Naive B cell (primary cell): ENCODE results near the gene ELMO1. TPM values are rescaled to one million over a fixed set of nuclear protein-coding genes. Genes with fewer than 3 reads are reported as not detected.

Experiments used
- ATAC-seq, 2 donors: fragments of 150-1000 bp; cut with Tn5 transposase; 2 replicates each; pipeline ENCODE4 v1.10.0; 2021; ENCODE audit warnings: low read depth in 2 of 2, mild to moderate bottlenecking in 2 of 2, moderate library complexity in 2 of 2
- DNase-seq: peaks from one replicate; pipeline ENCODE4 v3.0.0; 2022
- H3K27ac Mint-ChIP-seq, 6 donors: one replicate each; pipeline ENCODE4 v1.8.0; 2020 to 2022; ENCODE audit warnings: mild to moderate bottlenecking in 6 of 6, mixed read lengths in 6 of 6, moderate library complexity in 5 of 6, inconsistent platforms in 2 of 6
- H3K27me3 Mint-ChIP-seq, 3 donors: one replicate each; pipeline ENCODE4 v1.8.0; 2021 to 2022; ENCODE audit warnings: mixed read lengths in 3 of 3, mild to moderate bottlenecking in 1 of 3
- H3K36me3 Mint-ChIP-seq, 2 donors: one replicate each; pipeline ENCODE4 v1.8.0; 2020 to 2022; ENCODE audit warnings: mixed read lengths in 2 of 2, inconsistent platforms in 1 of 2, mild to moderate bottlenecking in 1 of 2
- H3K4me1 Mint-ChIP-seq, 3 donors: one replicate each; pipeline ENCODE4 v1.8.0; 2020 to 2022; ENCODE audit warnings: mixed read lengths in 3 of 3, inconsistent platforms in 1 of 3, mild to moderate bottlenecking in 1 of 3, moderate library complexity in 1 of 3
- H3K4me3 Mint-ChIP-seq, 8 donors: one replicate each; pipeline ENCODE4 v1.8.0; 2020 to 2022; ENCODE audit warnings: mild to moderate bottlenecking in 8 of 8, mixed read lengths in 8 of 8, moderate library complexity in 8 of 8, inconsistent platforms in 2 of 8
- H3K9me3 Mint-ChIP-seq, 7 donors: one replicate each; pipeline ENCODE4 v1.8.0; 2020 to 2022; ENCODE audit warnings: mixed read lengths in 7 of 7, mild to moderate bottlenecking in 5 of 7, inconsistent platforms in 2 of 7, moderate library complexity in 1 of 7
- polyA plus RNA-seq, 6 donors: library from polyadenylated mRNA; unstranded; fragments of 300-500 nt; fragmentation: Illumina TruSeq; gene quantifications; one replicate each; pipeline ENCODE4 v1.2.3, GENCODE V29; 2021; ENCODE audit warnings: low read depth in 6 of 6

The ELMO1 gene
- polyA plus RNA-seq, 6 donors from 2014 or later: 42.8 to 69.9 (median 59.5) TPM

DNA sequence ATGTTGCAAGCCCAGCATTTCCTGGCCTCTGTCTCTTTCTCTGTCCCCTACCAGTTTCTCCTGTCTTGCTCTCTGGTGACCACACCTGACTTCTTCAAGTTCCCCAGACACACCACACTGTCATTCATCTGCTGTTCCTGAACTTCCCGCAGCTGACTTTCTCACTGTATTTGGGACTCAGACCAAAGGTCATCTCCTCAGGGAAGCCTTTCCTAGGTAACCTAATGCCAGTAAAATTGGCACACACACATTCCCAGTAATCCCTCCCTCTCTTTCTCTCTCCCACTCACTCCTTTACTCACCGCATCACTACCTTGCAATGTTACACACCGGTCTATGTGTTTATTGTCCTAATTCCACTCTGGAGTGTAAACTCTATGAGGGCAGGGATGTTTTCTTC is 81.7 kb downstream of the ELMO1 start:
- ATAC-seq: no peak

DNA sequence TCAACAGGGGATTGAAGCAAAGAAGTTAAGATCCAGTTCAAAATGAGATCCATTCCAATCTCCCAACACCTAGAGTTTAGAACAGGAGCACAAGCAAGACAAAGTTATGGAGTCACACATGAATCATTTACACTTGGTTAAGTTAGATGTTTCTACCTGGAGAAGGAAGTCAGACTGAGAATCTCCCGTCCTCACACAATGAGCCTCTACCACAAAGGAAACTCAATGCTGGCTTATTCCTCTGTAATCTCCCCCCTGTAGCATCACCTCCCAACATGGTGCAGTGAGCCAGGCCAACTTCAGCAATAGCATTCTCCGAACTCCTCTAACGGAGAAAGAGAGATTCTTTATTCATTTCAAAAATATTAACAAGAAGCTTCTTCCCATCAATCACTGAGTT is 82.2 kb downstream of the ELMO1 start:
- no peak for ATAC-seq
- no peak overlapping the region for H3K27ac Mint-ChIP-seq
- H3K4me1 Mint-ChIP-seq: peaks cover 16 to 38% (median 33%) of the 10 kb centered on the region in 3 donors
- H3K27me3 Mint-ChIP-seq: no peaks in the 10 kb centered on the region
- no peak for DNase-seq
- H3K9me3 Mint-ChIP-seq: no peaks in the 10 kb centered on the region
- no peak overlapping the region for H3K4me3 Mint-ChIP-seq
- no peaks in the 10 kb centered on the region for H3K36me3 Mint-ChIP-seq

More for the DNA sequence above, 81.7 kb downstream of the ELMO1 start:
- Mint-ChIP-seq H3K4me3 (no peak overlapping the region), H3K9me3 (no peaks in the 10 kb centered on the region), H3K27ac (no peak overlapping the region), H3K27me3 (no peaks in the 10 kb centered on the region), H3K36me3 (no peaks in the 10 kb centered on the region), H3K4me1 (peaks cover 16 to 34% (median 33%) of the 10 kb centered on the region in 3 donors)
- no peak for DNase-seq

DNA sequence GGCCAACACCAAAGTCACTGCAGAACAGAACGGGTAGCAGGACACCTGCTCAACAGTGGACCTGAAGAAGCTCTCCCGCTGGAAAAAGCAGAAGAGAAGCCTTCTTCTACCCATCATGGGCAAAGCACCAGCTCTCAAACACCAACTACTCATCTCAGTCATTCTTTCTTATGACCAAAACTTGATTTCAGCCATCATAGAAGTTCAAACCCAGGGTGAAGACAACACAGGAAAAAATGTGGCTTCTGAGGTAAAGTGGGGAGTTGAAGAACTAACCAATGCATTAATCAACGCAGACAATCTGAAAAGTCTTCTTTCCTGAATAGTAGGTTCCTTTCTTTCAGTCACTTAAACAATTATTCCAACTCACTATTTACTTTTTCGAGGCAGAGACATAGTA is 83.3 kb downstream of the ELMO1 start:
- DNase-seq (no peak), ATAC-seq (no peak)
- Mint-ChIP-seq H3K27ac (no peak overlapping the region), H3K36me3 (no peaks in the 10 kb centered on the region), H3K4me1 (peaks cover 16 to 39% (median 33%) of the 10 kb centered on the region in 3 donors), H3K9me3 (no peaks in the 10 kb centered on the region), H3K27me3 (no peaks in the 10 kb centered on the region), H3K4me3 (no peak overlapping the region)

DNA sequence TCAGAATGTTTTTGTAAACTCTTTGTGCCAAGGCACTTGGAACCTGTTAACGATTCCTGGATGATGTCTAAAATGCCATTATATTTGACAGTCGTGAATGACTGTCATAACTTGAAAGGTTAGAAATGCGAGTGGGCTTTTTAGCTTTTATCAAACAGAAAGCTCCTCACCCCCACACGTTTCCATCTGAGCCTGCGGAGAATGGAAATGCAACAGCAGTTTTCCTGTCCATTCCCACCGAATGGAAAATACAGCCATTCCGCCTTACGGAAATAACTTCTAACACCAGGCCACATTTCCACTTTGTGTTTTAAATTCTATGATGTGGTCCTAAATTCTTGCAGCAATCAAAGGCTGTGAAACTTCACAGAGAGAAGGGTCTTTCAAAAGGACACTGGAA is 83.8 kb downstream of the ELMO1 start:
- H3K9me3 Mint-ChIP-seq: no peaks in the 10 kb centered on the region
- DNase-seq (no peak), ATAC-seq (no peak)
- no peaks in the 10 kb centered on the region for H3K36me3 Mint-ChIP-seq
- peaks cover 16 to 34% (median 27%) of the 10 kb centered on the region in 3 donors for H3K4me1 Mint-ChIP-seq
- H3K4me3 Mint-ChIP-seq: no peak overlapping the region
- no peaks in the 10 kb centered on the region for H3K27me3 Mint-ChIP-seq
- H3K27ac Mint-ChIP-seq: no peak overlapping the region

DNA sequence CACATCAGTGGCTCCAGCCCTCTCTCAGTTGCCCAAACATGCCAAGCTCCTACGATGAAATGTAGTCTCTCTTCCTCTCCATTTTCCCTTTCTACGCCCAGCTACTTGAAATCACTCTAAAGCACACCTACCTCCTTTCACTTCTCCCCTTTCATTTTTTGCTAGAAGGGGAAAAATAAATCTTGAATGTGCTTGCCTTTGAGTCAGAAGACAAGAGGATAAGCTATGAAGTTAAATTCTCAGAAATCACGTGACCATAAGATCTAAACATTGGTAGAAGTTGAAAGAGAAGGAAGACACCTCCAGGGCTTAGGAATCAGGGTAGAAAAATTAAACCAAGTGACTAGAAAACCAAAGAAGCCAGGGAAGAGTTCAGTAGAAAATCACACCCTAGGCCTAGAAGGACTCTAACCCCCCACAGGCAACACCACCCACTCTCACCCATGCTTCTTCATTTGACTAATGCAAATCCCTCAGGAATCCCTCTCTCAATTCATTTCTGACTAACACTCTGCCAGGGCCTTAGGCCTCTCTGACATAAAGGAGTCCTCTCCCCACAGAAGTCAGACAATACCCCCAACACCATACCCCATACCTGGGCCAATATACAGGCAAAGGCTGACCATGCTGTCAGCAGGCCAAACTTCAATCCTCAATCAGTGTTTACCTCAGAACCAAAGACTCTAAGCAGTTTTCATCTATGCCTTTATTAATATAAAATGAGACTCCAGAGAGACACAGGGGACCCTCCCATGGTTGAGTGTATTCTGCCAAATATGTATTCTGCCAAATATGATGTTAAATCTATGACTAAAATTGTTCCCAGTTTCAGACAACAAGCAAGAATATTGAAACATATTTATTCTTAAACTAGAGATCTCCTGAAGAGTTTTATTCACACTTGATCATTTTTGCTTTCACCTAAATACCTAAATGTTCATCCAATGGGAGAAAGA is 84.8 kb downstream of the ELMO1 start:
- Mint-ChIP-seq H3K4me1 (peaks cover 16 to 31% (median 22%) of the 10 kb centered on the region in 3 donors), H3K4me3 (no peak overlapping the region), H3K27ac (peak overlapping the region in 3 of 6 donors; percentile 0 to 55 (median 2)), H3K36me3 (no peaks in the 10 kb centered on the region), H3K27me3 (no peaks in the 10 kb centered on the region), H3K9me3 (no peaks in the 10 kb centered on the region)
- DNase-seq: no peak
- no peak for ATAC-seq

DNA sequence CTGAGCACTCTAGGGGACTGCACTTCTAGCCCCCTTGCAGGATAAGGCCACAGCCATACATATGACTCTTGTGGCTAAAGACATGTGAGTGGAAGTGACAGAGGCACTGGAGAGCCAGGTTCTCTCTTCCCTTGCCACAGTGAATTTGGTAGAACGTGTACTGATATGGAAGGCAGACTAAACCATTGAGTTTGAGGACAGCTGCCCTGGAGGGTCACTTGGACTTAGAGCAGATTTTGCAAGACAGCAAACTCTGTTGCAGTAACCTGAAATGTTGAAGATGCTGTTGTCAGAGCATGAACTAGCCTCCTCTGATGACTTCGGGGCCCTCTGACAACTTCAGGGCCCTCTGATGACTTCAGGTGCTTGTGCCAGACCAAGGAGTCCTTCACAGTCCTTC is 85.9 kb downstream of the ELMO1 start:
- H3K9me3 Mint-ChIP-seq: no peaks in the 10 kb centered on the region
- H3K4me1 Mint-ChIP-seq: peaks cover 16 to 35% (median 27%) of the 10 kb centered on the region in 3 donors
- H3K4me3 Mint-ChIP-seq: no peak overlapping the region
- H3K27me3 Mint-ChIP-seq: no peaks in the 10 kb centered on the region
- ATAC-seq (no peak), DNase-seq (no peak)
- no peaks in the 10 kb centered on the region for H3K36me3 Mint-ChIP-seq
- H3K27ac Mint-ChIP-seq: peak overlapping the region in 3 of 6 donors; percentile 23 to 63 (median 55)

DNA sequence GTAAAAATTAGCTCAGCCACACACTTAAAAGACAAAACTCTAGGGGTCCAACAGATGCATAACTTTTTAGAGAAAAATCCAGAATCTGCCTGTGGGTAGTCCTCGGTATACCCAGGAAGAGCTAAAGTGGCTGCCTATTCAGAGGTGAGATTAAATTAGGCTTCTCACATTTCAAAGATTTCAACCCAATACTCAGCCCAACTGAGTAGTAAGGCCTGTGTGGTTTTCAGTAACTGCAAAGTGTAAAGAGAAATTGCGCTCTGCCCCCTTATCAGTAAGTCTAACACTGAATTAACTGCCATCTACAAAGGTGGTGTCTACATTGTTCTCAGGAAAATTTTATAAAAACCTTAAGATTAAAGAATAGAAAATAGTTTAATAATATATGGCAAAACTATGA is 88.2 kb downstream of the ELMO1 start:
- H3K27me3 Mint-ChIP-seq: no peaks in the 10 kb centered on the region
- no peak overlapping the region for H3K27ac Mint-ChIP-seq
- ATAC-seq: no peak
- DNase-seq: no peak
- H3K4me1 Mint-ChIP-seq: peaks cover 18 to 51% (median 32%) of the 10 kb centered on the region in 3 donors
- no peaks in the 10 kb centered on the region for H3K9me3 Mint-ChIP-seq
- no peak overlapping the region for H3K4me3 Mint-ChIP-seq
- H3K36me3 Mint-ChIP-seq: no peaks in the 10 kb centered on the region

DNA sequence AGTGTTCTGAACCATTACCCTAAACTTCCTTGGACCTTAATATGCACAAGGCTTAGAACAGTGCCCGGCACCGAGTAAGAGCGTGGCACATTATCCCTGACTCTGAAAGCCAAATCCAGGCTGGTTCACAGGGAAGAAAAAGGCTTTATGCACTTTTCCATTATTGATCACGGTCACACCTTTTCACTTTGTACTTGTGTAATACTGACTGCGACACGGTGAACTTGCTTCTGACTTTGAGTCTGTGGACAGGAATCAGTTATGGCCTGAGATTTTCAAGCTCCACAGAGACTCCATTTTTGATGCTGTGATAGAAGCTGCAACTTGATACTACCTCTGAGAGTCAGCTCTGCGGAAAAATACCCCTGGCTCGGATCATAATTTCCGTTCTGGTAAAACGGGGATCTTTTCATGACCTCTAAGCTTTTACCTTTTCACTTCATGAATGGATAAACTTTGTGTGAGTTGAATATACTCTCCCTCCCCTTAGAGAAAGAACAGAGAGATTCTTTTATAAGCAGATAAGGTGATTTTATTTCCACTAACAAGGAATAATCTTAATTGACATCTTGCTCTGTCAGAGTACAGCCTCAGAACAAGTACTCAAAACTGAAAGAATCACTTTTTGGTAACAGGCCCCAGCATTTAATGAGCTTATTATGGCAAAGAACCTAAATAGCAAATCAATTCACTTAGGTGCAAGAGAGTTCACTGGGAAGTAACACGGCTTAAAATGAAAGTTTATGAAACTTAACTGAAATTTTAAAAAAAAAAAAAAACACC is 88.8 kb downstream of the ELMO1 start:
- Mint-ChIP-seq H3K27me3 (no peaks in the 10 kb centered on the region), H3K4me1 (peaks cover 23 to 57% (median 38%) of the 10 kb centered on the region in 3 donors), H3K36me3 (no peaks in the 10 kb centered on the region), H3K27ac (peak overlapping the region in 1 of 6 donors; percentile 29), H3K4me3 (no peak overlapping the region), H3K9me3 (no peaks in the 10 kb centered on the region)
- ATAC-seq (no peak), DNase-seq (no peak)

DNA sequence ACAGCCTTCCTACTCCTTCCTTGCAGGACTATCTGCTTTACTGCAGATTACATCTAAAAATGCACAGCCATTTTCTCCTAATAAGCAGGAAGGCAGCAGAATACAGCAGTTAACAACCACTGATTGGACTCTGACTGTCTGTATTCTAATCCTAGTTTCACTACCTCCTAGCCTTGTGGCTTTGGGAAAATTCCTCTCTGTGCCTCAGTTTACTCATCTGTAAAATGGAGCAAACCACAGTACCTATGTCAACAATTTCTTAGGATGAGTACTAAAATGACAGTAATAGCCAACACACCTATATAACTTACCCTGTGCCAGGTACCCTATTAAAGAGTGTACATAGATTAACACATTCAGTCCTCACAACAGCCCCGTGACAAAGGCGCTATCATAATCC is 89.5 kb downstream of the ELMO1 start:
- H3K36me3 Mint-ChIP-seq: no peaks in the 10 kb centered on the region
- DNase-seq (no peak), ATAC-seq (no peak)
- H3K9me3 Mint-ChIP-seq: no peaks in the 10 kb centered on the region
- peaks cover 28 to 63% (median 44%) of the 10 kb centered on the region in 3 donors for H3K4me1 Mint-ChIP-seq
- no peak overlapping the region for H3K27ac Mint-ChIP-seq
- no peaks in the 10 kb centered on the region for H3K27me3 Mint-ChIP-seq
- H3K4me3 Mint-ChIP-seq: no peak overlapping the region

DNA sequence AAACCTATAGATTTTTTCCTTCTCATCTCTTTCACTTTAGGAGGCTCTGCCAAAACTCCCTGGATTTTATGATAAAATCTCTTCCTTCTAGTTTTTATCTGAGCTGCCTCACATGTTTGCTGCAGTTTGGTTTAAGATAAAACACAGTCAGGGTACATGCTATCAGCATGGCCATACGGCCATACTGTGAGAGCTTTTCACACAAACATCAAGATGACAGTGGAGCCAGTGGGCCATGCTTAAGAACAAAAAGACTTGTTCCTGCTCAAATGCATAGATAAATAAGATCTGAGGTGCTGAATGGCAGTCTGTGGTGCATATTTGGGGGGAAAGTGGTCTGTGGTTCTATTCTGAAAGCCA is 91.0 kb downstream of the ELMO1 start:
- H3K4me3 Mint-ChIP-seq: no peak overlapping the region
- no peaks in the 10 kb centered on the region for H3K27me3 Mint-ChIP-seq
- no peaks in the 10 kb centered on the region for H3K36me3 Mint-ChIP-seq
- no peaks in the 10 kb centered on the region for H3K9me3 Mint-ChIP-seq
- H3K27ac Mint-ChIP-seq: no peak overlapping the region
- H3K4me1 Mint-ChIP-seq: peaks cover 31 to 63% (median 49%) of the 10 kb centered on the region in 3 donors
- ATAC-seq: no peak
- no peak for DNase-seq

DNA sequence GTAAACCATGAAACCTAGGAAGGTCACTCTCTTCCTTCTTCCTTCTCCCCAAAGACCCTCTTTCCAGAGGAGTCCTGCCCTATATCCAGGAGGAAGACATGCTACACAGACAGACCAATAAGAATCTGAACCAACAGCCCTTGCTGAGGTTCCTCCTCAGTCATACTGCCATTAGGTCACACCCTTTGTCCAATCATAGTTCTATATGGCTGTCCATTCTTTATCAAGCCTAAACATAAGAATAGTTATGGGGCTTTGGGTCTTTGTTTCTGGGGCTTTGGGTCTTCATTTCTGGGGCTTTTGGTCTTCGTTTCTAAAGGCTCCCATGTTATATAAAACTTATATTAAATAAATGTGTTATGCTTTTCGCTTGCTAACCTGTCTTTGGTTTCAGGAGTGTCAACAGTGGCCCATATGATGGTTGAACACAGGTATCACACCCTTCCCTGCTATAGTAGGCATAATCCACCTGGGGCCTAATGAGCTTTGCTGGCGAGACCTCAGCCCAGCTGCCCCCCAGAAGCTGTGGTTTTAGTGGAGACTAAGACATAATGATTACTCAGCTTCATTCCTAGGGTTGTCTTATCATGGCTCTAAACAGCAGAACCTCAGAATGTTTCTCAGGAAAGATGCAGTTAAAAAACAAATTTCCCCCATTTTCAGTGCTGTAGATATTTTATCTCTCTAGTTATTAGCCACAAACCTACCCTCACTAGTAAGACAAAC is 91.6 kb downstream of the ELMO1 start:
- peak overlapping the region in 3 of 6 donors; percentile 5 to 37 (median 31) for H3K27ac Mint-ChIP-seq
- no peaks in the 10 kb centered on the region for H3K36me3 Mint-ChIP-seq
- H3K27me3 Mint-ChIP-seq: no peaks in the 10 kb centered on the region
- no peak for ATAC-seq
- H3K9me3 Mint-ChIP-seq: no peaks in the 10 kb centered on the region
- no peak for DNase-seq
- H3K4me1 Mint-ChIP-seq: peaks cover 37 to 65% (median 45%) of the 10 kb centered on the region in 3 donors
- H3K4me3 Mint-ChIP-seq: no peak overlapping the region

DNA sequence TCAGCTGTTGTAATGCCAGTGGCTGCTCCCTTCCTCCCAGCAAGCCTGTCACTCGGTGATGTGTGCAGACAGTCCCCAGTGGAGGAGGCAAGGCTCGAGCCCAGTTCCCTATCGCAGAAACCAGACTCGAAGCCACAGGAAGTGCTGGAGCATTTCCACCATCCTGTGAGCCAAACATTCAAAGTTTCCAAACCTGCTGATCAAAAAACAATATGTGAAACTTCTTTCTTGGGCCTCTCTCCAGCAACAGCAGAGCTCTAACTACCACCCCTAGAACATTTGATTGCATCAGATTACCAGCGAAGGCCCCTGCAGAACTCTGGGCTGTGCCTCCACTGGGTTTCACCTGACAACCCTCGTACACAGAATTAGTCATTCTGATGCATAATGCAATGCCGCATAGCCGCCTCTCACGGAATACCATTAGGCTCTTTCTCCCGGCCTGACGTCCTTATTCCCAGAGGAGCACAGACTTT is 94.0 kb downstream of the ELMO1 start:
- no peaks in the 10 kb centered on the region for H3K36me3 Mint-ChIP-seq
- no peak for ATAC-seq
- no peaks in the 10 kb centered on the region for H3K9me3 Mint-ChIP-seq
- DNase-seq: no peak
- H3K4me1 Mint-ChIP-seq: peaks cover 57 to 72% (median 59%) of the 10 kb centered on the region in 3 donors
- H3K27me3 Mint-ChIP-seq: no peaks in the 10 kb centered on the region
- H3K4me3 Mint-ChIP-seq: peak overlapping the region; percentile 44 to 98 (median 76)
- H3K27ac Mint-ChIP-seq: peak overlapping the region in 4 of 6 donors; percentile 24 to 91 (median 76)
